MCF 10A (cell line): ENCODE results near the gene LGALS3. TPM values are rescaled to one million over a fixed set of nuclear protein-coding genes. Genes with fewer than 3 reads are reported as not detected.
A peak's percentile ranks its signal among the peaks of the same experiment; 100 is the strongest.

Experiments used
- BruUV-seq: library from RNA; stranded (reverse); fragments of 400-500 nt; replicated peaks from 2 replicates; lab custom pipeline; 2021; lab: Mats Ljungman, UMichigan
- CTCF ChIA-PET: fragments of 300-600 bp; sonication (Branson Sonifier 250); formaldehyde crosslinking; extraction: SDS; loops from one replicate; lab custom pipeline; 2021; ENCODE audit warnings: antibody characterized with exemption, inconsistent platforms; lab: Yijun Ruan, JAX
- POLR2A ChIA-PET: fragments of 300-600, 350-650 bp; sonication (Branson Sonifier 250); formaldehyde crosslinking; extraction: SDS; loops from one replicate; lab custom pipeline; 2020; ENCODE audit warnings: antibody characterized with exemption, inconsistent platforms; lab: Yijun Ruan, JAX
- DNase-seq: peaks from one replicate; pipeline ENCODE4 v3.0.0-alpha.2; 2018; ENCODE audit not compliant: unreplicated experiment
- H3K27ac Mint-ChIP-seq: one replicate; pipeline ENCODE4 v1.8.0; 2022; ENCODE audit warnings: mild to moderate bottlenecking, low read depth, mixed read lengths; ENCODE audit not compliant: unreplicated experiment
- H3K27me3 Mint-ChIP-seq: one replicate; pipeline ENCODE4 v1.8.0; 2022; ENCODE audit warnings: mixed read lengths; ENCODE audit not compliant: insufficient read depth, unreplicated experiment
- H3K36me3 Mint-ChIP-seq: one replicate; pipeline ENCODE4 v1.8.0; 2022; ENCODE audit warnings: mild to moderate bottlenecking, moderate library complexity, mixed read lengths; ENCODE audit not compliant: insufficient read depth, unreplicated experiment
- H3K4me1 Mint-ChIP-seq: one replicate; pipeline ENCODE4 v1.8.0; 2022; ENCODE audit warnings: mixed read lengths; ENCODE audit not compliant: insufficient read depth, unreplicated experiment
- H3K4me3 Mint-ChIP-seq: one replicate; pipeline ENCODE4 v1.8.0; 2022; ENCODE audit warnings: mild to moderate bottlenecking, moderate library complexity, mixed read lengths; ENCODE audit not compliant: unreplicated experiment
- H3K9me3 Mint-ChIP-seq: one replicate; pipeline ENCODE4 v1.8.0; 2022; ENCODE audit warnings: mixed read lengths; ENCODE audit not compliant: unreplicated experiment
- CTCF ChIP-seq: fragments of 200-600 bp; IDR thresholded peaks from one replicate; pipeline ENCODE4 v1.8.0; 2022; ENCODE audit warnings: antibody characterized with exemption, mild to moderate bottlenecking; ENCODE audit not compliant: unreplicated experiment
- intact Hi-C: fragments of 100-400 bp; cut with micrococcal nuclease; formaldehyde crosslinking; loops from 2 replicates; pipeline ENCODE4 v1.14.1; 2022
- total RNA-seq: library from RNA; stranded (reverse); gene quantifications from 2 replicates; pipeline ENCODE4 v1.2.3, GENCODE V29; 2022

The LGALS3 gene
- total RNA-seq, 1 experiment from 2014 or later, result 154 TPM

- no peaks in the 10 kb centered on the region for H3K27me3 Mint-ChIP-seq
- no peaks in the 10 kb centered on the region for H3K9me3 Mint-ChIP-seq
- ChIA-PET CTCF (interaction anchor here (0.9 to 1.6 kb wide), 3 partner anchors 18 to 78 kb away, joined by 3 to 7 read pairs (median 3); partner anchors contain the start of gene MAPK1IP1L), POLR2A (interaction anchor here (0.6 to 12.8 kb wide), 22 partner anchors 8 to 993 kb away, joined by 3 to 385 read pairs (median 6); partner anchors contain the start of gene MAPK1IP1L)
- TF ChIP-seq CTCF, result no peak
- BruUV-seq, result no TSS peak
- H3K4me1 Mint-ChIP-seq, result peaks cover 16% of the 10 kb centered on the region
- DNase-seq, result peak; percentile 73
- peak overlapping the region; percentile 89 for H3K27ac Mint-ChIP-seq
- H3K4me3 Mint-ChIP-seq, result peak overlapping the region; percentile 90
- intact Hi-C loops, result loop anchor here (1.0 to 2.0 kb wide), 4 partner anchors 21 to 77 kb away; no protein-coding TSS in a partner anchor
- H3K36me3 Mint-ChIP-seq, result peaks cover 29% of the 10 kb centered on the region
Measured at GRCh38 chr14:55129428-55130195, 560 bp downstream of the LGALS3 start.

GRCh38 chr14:55130196-55130550 lies 1.1 kb downstream of the LGALS3 start:
- ChIA-PET CTCF (interaction anchor here (0.9 to 1.6 kb wide), 3 partner anchors 18 to 78 kb away, joined by 3 to 7 read pairs (median 3); partner anchors contain the start of gene MAPK1IP1L), POLR2A (interaction anchor here (0.6 to 12.8 kb wide), 22 partner anchors 7 to 140 kb away, joined by 3 to 385 read pairs (median 6); partner anchors contain the start of gene MAPK1IP1L)
- intact Hi-C loops, result loop anchor here (1.0 kb wide), 2 partner anchors 27 to 41 kb away; no protein-coding TSS in a partner anchor
- H3K36me3 Mint-ChIP-seq, result peaks cover 35% of the 10 kb centered on the region
- peak; percentile 79 for DNase-seq
- H3K27me3 Mint-ChIP-seq, result no peaks in the 10 kb centered on the region
- H3K9me3 Mint-ChIP-seq, result no peaks in the 10 kb centered on the region
- H3K27ac Mint-ChIP-seq, result peak overlapping the region; percentile 89
- peaks cover 16% of the 10 kb centered on the region for H3K4me1 Mint-ChIP-seq
- TSS peak; percentile 39 for BruUV-seq
- TF ChIP-seq CTCF, result no peak
- H3K4me3 Mint-ChIP-seq, result peak overlapping the region; percentile 90

- TF ChIP-seq CTCF, result no peak
- CTCF ChIA-PET, result interaction anchor here (0.5 to 1.7 kb wide), 12 partner anchors 22 to 80 kb away, joined by 3 to 13 read pairs (median 4); partner anchors contain the start of gene MAPK1IP1L
- intact Hi-C loops, result no loop called here
- H3K4me1 Mint-ChIP-seq, result peaks cover 23% of the 10 kb centered on the region
- no peak for DNase-seq
- POLR2A ChIA-PET, result interaction anchor here (0.7 to 12.8 kb wide), 10 partner anchors 13 to 83 kb away, joined by 3 to 385 read pairs (median 4); partner anchors contain the start of gene MAPK1IP1L
- no peaks in the 10 kb centered on the region for H3K9me3 Mint-ChIP-seq
- peaks cover 44% of the 10 kb centered on the region for H3K36me3 Mint-ChIP-seq
- peak overlapping the region; percentile 90 for H3K4me3 Mint-ChIP-seq
- BruUV-seq, result no TSS peak
- no peaks in the 10 kb centered on the region for H3K27me3 Mint-ChIP-seq
- peak overlapping the region; percentile 89 for H3K27ac Mint-ChIP-seq
Measured at GRCh38 chr14:55131370-55132137, 2.5 kb downstream of the LGALS3 start.
